A549 (cell line): Measurements from ENCODE around the gene DIP2C.

Experiments
- CEBPB ChIP-seq, 2 experiments: fragments of >200 bp in 1 of 2; sonication (Bioruptor Twin) in 1 of 2; formaldehyde crosslinking in 1 of 2; IDR thresholded peaks; 2 replicates each; pipeline ENCODE4 v1.6.1; 2012 to 2016
- CHD4 ChIP-seq: fragments of 200-600 bp; sonication (generic); IDR thresholded peaks from 2 replicates; pipeline ENCODE4 v1.6.1; 2016; ENCODE audit warnings: antibody characterized with exemption, mild to moderate bottlenecking, borderline replicate concordance
- EHMT2 ChIP-seq: fragments of 200-600 bp; sonication (generic); IDR thresholded peaks from 2 replicates; pipeline ENCODE4 v1.6.1; 2016; ENCODE audit warnings: antibody characterized with exemption, low read depth, mild to moderate bottlenecking, moderate library complexity
- EP300 ChIP-seq, 2 experiments: fragments of >200 bp; sonication (Bioruptor Twin); formaldehyde crosslinking; IDR thresholded peaks; 2 replicates in 1 of 2; 3 replicates in 1 of 2; pipeline ENCODE4 v1.6.1; 2016 to 2017
- ESRRA ChIP-seq: fragments of 150-350 bp; IDR thresholded peaks from 2 replicates; pipeline ENCODE4 v1.6.1; 2014; ENCODE audit warnings: mild to moderate bottlenecking, low read length, borderline replicate concordance
- FOSB ChIP-seq: fragments of 250-450 bp; sonication (Bioruptor Pico); IDR thresholded peaks from 2 replicates; pipeline ENCODE4 v1.5.0; 2020; ENCODE audit warnings: mild to moderate bottlenecking, moderate library complexity
- JUNB ChIP-seq: fragments of >200 bp; sonication (Bioruptor Twin); formaldehyde crosslinking; IDR thresholded peaks from 2 replicates; pipeline ENCODE4 v1.6.1; 2016
- POLR2A ChIP-seq: IDR thresholded peaks from 2 replicates; pipeline ENCODE4 v1.6.1; 2012; ENCODE audit warnings: mild to moderate bottlenecking, low read length
- TF ChIP-seq, protein P1 (sequence below): fragments of >200 bp; sonication (Bioruptor Twin); formaldehyde crosslinking; IDR thresholded peaks from 3 replicates; pipeline ENCODE4 v1.5.1; 2016
- TF ChIP-seq, protein P2 (sequence below): fragments of 200-600 bp; sonication (generic); IDR thresholded peaks from 2 replicates; pipeline ENCODE4 v1.6.1; 2016; ENCODE audit warnings: antibody characterized with exemption, mild to moderate bottlenecking, moderate library complexity
- TF ChIP-seq, protein P3 (sequence below): IDR thresholded peaks from 2 replicates; pipeline ENCODE4 v1.6.1; 2012
- TF ChIP-seq, protein P4 (sequence below): fragments of 450-650 bp; IDR thresholded peaks from 2 replicates; pipeline ENCODE4 v1.6.1; 2014; ENCODE audit warnings: antibody characterized with exemption

DNA sequence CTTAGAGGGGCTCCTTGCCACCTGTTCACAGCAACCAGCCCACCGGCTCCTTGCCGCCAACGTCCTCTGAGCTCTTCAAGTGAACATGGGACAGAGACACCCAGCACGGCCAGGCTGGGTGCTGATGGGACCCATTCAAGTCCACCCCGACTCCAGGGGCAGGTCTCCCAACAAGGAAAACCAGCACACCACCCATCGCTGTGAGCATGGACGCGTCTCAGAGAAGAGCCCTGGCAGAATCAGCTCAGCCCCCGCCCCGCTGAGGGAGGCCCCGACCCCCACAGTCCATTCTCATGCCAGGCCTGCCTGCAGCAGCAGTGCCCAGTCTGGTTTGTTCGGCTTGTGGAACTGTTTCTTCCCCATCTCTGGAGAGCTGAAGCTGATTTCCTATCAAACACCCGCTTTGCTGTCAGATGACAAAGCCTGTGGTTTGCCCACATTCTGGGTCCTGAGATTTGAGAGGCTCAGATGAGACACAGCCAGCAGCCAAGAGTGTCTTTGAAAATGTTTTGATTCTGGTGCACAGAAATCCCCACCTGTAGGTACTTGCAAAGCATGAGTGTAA is 337.6 kb downstream of the DIP2C start:
- TF ChIP-seq POLR2A (no peak), FOSB (no peak), EP300 (IDR thresholded peaks at IDR 0.05) (no peak), EHMT2 (no peak), CHD4 (no peak), CEBPB (IDR thresholded peaks at IDR 0.05) (no peak), ESRRA (no peak), JUNB (no peak)
- TF ChIP-seq, protein P1, sequence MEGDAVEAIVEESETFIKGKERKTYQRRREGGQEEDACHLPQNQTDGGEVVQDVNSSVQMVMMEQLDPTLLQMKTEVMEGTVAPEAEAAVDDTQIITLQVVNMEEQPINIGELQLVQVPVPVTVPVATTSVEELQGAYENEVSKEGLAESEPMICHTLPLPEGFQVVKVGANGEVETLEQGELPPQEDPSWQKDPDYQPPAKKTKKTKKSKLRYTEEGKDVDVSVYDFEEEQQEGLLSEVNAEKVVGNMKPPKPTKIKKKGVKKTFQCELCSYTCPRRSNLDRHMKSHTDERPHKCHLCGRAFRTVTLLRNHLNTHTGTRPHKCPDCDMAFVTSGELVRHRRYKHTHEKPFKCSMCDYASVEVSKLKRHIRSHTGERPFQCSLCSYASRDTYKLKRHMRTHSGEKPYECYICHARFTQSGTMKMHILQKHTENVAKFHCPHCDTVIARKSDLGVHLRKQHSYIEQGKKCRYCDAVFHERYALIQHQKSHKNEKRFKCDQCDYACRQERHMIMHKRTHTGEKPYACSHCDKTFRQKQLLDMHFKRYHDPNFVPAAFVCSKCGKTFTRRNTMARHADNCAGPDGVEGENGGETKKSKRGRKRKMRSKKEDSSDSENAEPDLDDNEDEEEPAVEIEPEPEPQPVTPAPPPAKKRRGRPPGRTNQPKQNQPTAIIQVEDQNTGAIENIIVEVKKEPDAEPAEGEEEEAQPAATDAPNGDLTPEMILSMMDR: no peak
- TF ChIP-seq, protein P2, sequence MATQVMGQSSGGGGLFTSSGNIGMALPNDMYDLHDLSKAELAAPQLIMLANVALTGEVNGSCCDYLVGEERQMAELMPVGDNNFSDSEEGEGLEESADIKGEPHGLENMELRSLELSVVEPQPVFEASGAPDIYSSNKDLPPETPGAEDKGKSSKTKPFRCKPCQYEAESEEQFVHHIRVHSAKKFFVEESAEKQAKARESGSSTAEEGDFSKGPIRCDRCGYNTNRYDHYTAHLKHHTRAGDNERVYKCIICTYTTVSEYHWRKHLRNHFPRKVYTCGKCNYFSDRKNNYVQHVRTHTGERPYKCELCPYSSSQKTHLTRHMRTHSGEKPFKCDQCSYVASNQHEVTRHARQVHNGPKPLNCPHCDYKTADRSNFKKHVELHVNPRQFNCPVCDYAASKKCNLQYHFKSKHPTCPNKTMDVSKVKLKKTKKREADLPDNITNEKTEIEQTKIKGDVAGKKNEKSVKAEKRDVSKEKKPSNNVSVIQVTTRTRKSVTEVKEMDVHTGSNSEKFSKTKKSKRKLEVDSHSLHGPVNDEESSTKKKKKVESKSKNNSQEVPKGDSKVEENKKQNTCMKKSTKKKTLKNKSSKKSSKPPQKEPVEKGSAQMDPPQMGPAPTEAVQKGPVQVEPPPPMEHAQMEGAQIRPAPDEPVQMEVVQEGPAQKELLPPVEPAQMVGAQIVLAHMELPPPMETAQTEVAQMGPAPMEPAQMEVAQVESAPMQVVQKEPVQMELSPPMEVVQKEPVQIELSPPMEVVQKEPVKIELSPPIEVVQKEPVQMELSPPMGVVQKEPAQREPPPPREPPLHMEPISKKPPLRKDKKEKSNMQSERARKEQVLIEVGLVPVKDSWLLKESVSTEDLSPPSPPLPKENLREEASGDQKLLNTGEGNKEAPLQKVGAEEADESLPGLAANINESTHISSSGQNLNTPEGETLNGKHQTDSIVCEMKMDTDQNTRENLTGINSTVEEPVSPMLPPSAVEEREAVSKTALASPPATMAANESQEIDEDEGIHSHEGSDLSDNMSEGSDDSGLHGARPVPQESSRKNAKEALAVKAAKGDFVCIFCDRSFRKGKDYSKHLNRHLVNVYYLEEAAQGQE: no peak
- TF ChIP-seq, protein P3, sequence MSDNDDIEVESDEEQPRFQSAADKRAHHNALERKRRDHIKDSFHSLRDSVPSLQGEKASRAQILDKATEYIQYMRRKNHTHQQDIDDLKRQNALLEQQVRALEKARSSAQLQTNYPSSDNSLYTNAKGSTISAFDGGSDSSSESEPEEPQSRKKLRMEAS: no peak
- TF ChIP-seq, protein P4, sequence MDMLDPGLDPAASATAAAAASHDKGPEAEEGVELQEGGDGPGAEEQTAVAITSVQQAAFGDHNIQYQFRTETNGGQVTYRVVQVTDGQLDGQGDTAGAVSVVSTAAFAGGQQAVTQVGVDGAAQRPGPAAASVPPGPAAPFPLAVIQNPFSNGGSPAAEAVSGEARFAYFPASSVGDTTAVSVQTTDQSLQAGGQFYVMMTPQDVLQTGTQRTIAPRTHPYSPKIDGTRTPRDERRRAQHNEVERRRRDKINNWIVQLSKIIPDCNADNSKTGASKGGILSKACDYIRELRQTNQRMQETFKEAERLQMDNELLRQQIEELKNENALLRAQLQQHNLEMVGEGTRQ: no peak
